SU-DHL-6 (cell line): ENCODE data around the gene P2RY14.

Source experiments
- H2AFZ ChIP-seq: fragments of 200-600 bp; sonication (generic); 2 replicates; pipeline ENCODE4 v1.6.1; 2014; ENCODE audit warnings: low read depth, mild to moderate bottlenecking, moderate library complexity, mixed read lengths, antibody characterized with exemption, low read length; ENCODE audit not compliant: severe bottlenecking
- H3F3A ChIP-seq: fragments of 200-600 bp; shearing (Covaris generic); 2 replicates; pipeline ENCODE4 v1.6.0; 2016; ENCODE audit warnings: antibody characterized with exemption, mild to moderate bottlenecking; ENCODE audit not compliant: insufficient read depth
- H3K27ac ChIP-seq: fragments of 200-600 bp; sonication (generic); 2 replicates; pipeline ENCODE4 v1.5.1; 2016; ENCODE audit warnings: low read depth, mild to moderate bottlenecking, low read length, moderate library complexity, mixed read lengths
- H3K27me3 ChIP-seq: fragments of 200-600 bp; sonication (generic), shearing (Covaris generic); 2 replicates; pipeline ENCODE4 v1.6.0; 2014; ENCODE audit warnings: mild to moderate bottlenecking, low read length
- H3K36me3 ChIP-seq: fragments of 200-600 bp; sonication (generic); 2 replicates; pipeline ENCODE4 v1.6.1; 2014; ENCODE audit warnings: mild to moderate bottlenecking, low read length, mixed read lengths
- H3K4me2 ChIP-seq: fragments of 300-600, 200-600 bp; shearing (Covaris generic), sonication (generic); 2 replicates; pipeline ENCODE4 v1.6.0; 2014; ENCODE audit warnings: low read length, low read depth, mild to moderate bottlenecking; ENCODE audit not compliant: poor library complexity, severe bottlenecking
- H3K4me3 ChIP-seq: fragments of 200-600 bp; sonication (generic); 2 replicates; pipeline ENCODE4 v1.5.1; 2014; ENCODE audit warnings: antibody characterized with exemption, low read length, mild to moderate bottlenecking, mixed read lengths; ENCODE audit not compliant: insufficient read depth, poor library complexity, severe bottlenecking
- H3K79me2 ChIP-seq: fragments of 200-600 bp; sonication (generic); 2 replicates; pipeline ENCODE4 v1.6.1; 2014; ENCODE audit warnings: mild to moderate bottlenecking, low read length, moderate library complexity; ENCODE audit not compliant: insufficient read depth
- H3K9ac ChIP-seq: fragments of 200-600 bp; sonication (generic); 2 replicates; pipeline ENCODE4 v1.7.0; 2014; ENCODE audit warnings: mild to moderate bottlenecking, low read length
- H3K9me2 ChIP-seq: fragments of 200-600 bp; sonication (generic); replicated peaks from 2 replicates; pipeline ENCODE4 v1.6.1; 2014; ENCODE audit warnings: low read length; ENCODE audit not compliant: insufficient read depth
- H3K9me3 ChIP-seq: fragments of 200-600 bp; sonication (generic); 2 replicates; pipeline ENCODE4 v1.6.1; 2014; ENCODE audit warnings: low read length, mixed read lengths; ENCODE audit not compliant: insufficient read depth
- H4K20me1 ChIP-seq: fragments of 200-600 bp; sonication (generic); 2 replicates; pipeline ENCODE4 v1.6.1; 2014; ENCODE audit warnings: low read depth, mild to moderate bottlenecking, antibody characterized with exemption, low read length, moderate library complexity, mixed read lengths
- CTCF ChIP-seq: fragments of 200-600 bp; sonication (generic); IDR thresholded peaks from one replicate; pipeline ENCODE4 v1.5.1; 2017; ENCODE audit warnings: antibody characterized with exemption, mild to moderate bottlenecking, low read length, moderate library complexity; ENCODE audit not compliant: insufficient read depth, poor library complexity, severe bottlenecking
- EZH2phosphoT487 ChIP-seq: fragments of 200-600 bp; sonication (generic), shearing (Covaris generic); conservative IDR thresholded peaks from 2 replicates; pipeline ENCODE4 v1.6.1; 2018; ENCODE audit warnings: mild to moderate bottlenecking, antibody characterized with exemption, low read length, moderate library complexity, mixed read lengths

P2RY14 gene

GRCh38 chr3:151300539-151300938, 22.2 kb upstream of the P2RY14 start:
- H3K4me3 ChIP-seq: no peak overlapping the region
- no peak overlapping the region for H3K4me2 ChIP-seq
- no peaks in the 10 kb centered on the region for H3F3A ChIP-seq
- H2AFZ ChIP-seq: no peak overlapping the region
- H3K27ac ChIP-seq: no peak overlapping the region
- no peaks in the 10 kb centered on the region for H3K79me2 ChIP-seq
- H3K9ac ChIP-seq: no peak overlapping the region
- H3K9me2 ChIP-seq: no peaks in the 10 kb centered on the region
- H3K27me3 ChIP-seq: no peaks in the 10 kb centered on the region
- H3K36me3 ChIP-seq: no peaks in the 10 kb centered on the region
- TF ChIP-seq EZH2phosphoT487: no peak
- no peak for TF ChIP-seq CTCF
- no peaks in the 10 kb centered on the region for H3K9me3 ChIP-seq
- no peaks in the 10 kb centered on the region for H4K20me1 ChIP-seq

- Histone ChIP-seq H3K4me2 (no peak overlapping the region), H3K27ac (no peak overlapping the region), H3K9ac (no peak overlapping the region), H3K9me3 (no peaks in the 10 kb centered on the region), H4K20me1 (no peaks in the 10 kb centered on the region), H2AFZ (no peak overlapping the region), H3F3A (no peaks in the 10 kb centered on the region), H3K9me2 (no peaks in the 10 kb centered on the region), H3K36me3 (no peaks in the 10 kb centered on the region), H3K4me3 (no peak overlapping the region), H3K27me3 (no peaks in the 10 kb centered on the region), H3K79me2 (no peaks in the 10 kb centered on the region)
- TF ChIP-seq CTCF (no peak), EZH2phosphoT487 (no peak)
These were observed 20.7 kb upstream of the P2RY14 start for GRCh38 chr3:151299006-151299405.

GRCh38 chr3:151297429-151297828, 19.1 kb upstream of the P2RY14 start:
- Histone ChIP-seq H3K27ac (no peak overlapping the region), H3K36me3 (no peaks in the 10 kb centered on the region), H3F3A (no peaks in the 10 kb centered on the region), H3K9me2 (no peaks in the 10 kb centered on the region), H2AFZ (no peak overlapping the region), H3K9ac (no peak overlapping the region), H3K9me3 (no peaks in the 10 kb centered on the region), H3K4me3 (no peak overlapping the region), H4K20me1 (no peaks in the 10 kb centered on the region), H3K27me3 (no peaks in the 10 kb centered on the region), H3K79me2 (no peaks in the 10 kb centered on the region), H3K4me2 (no peak overlapping the region)
- TF ChIP-seq CTCF (no peak), EZH2phosphoT487 (no peak)
